H9 (cell line): Measurements from ENCODE around the gene ANGPT4. TPM values are rescaled to one million over a fixed set of nuclear protein-coding genes. Genes with fewer than 3 reads are reported as not detected.

Experiments
- DNase-seq: peaks from one replicate; pipeline ENCODE4 v3.0.0-alpha.2; 2017
- H2AFZ ChIP-seq: one replicate; pipeline ENCODE4 v1.6.1; 2013; ENCODE audit warnings: mild to moderate bottlenecking, low read length, control low read depth, moderate library complexity
- H2AK5ac ChIP-seq: 2 replicates; pipeline ENCODE4 v1.6.1; 2013; ENCODE audit warnings: low read length, control low read depth, mixed read lengths; ENCODE audit not compliant: insufficient read length
- H2BK120ac ChIP-seq: one replicate; pipeline ENCODE4 v1.6.1; 2013; ENCODE audit warnings: low read depth, mild to moderate bottlenecking, low read length, control low read depth, inconsistent platforms; ENCODE audit not compliant: poor library complexity, severe bottlenecking
- H2BK12ac ChIP-seq: 2 replicates; pipeline ENCODE4 v1.6.1; 2013; ENCODE audit warnings: low read length, control low read depth, mixed read lengths, low read depth; ENCODE audit not compliant: insufficient read length
- H2BK15ac ChIP-seq: 2 replicates; pipeline ENCODE4 v1.6.1; 2013; ENCODE audit warnings: low read depth, low read length, control low read depth
- H2BK20ac ChIP-seq: one replicate; pipeline ENCODE4 v1.6.1; 2013; ENCODE audit warnings: low read depth, mild to moderate bottlenecking, low read length, control low read depth, inconsistent platforms; ENCODE audit not compliant: poor library complexity, severe bottlenecking
- H2BK5ac ChIP-seq: 2 replicates; pipeline ENCODE4 v1.6.1; 2013; ENCODE audit warnings: low read length, control low read depth, mixed read lengths; ENCODE audit not compliant: insufficient read length
- H3K14ac ChIP-seq: 2 replicates; pipeline ENCODE4 v1.6.1; 2013; ENCODE audit warnings: low read length, control low read depth; ENCODE audit not compliant: insufficient read depth
- H3K18ac ChIP-seq: 2 replicates; pipeline ENCODE4 v1.6.1; 2013; ENCODE audit warnings: low read depth, mild to moderate bottlenecking, mixed read lengths, low read length, control low read depth; ENCODE audit not compliant: insufficient read length
- H3K23ac ChIP-seq: 2 replicates; pipeline ENCODE4 v1.6.1; 2013; ENCODE audit warnings: low read length, control low read depth, mixed read lengths, low read depth; ENCODE audit not compliant: insufficient read length
- H3K23me2 ChIP-seq: 2 replicates; pipeline ENCODE4 v1.6.1; 2013; ENCODE audit warnings: low read depth, mild to moderate bottlenecking, mixed read lengths, low read length, control low read depth; ENCODE audit not compliant: insufficient read length, poor library complexity, severe bottlenecking
- H3K27ac ChIP-seq: 2 replicates; pipeline ENCODE4 v1.5.1; 2013; ENCODE audit warnings: low read length, control low read depth, mixed read lengths, low read depth; ENCODE audit not compliant: insufficient read length
- H3K27me3 ChIP-seq: 2 replicates; pipeline ENCODE4 v1.6.1; 2013; ENCODE audit warnings: low read length, control low read depth, inconsistent platforms; ENCODE audit not compliant: insufficient read depth
- H3K4ac ChIP-seq: 2 replicates; pipeline ENCODE4 v1.6.1; 2013; ENCODE audit warnings: low read depth, mild to moderate bottlenecking, control low read depth, inconsistent platforms, low read length, moderate library complexity
- H3K4me1 ChIP-seq: 2 replicates; pipeline ENCODE4 v1.6.1; 2013; ENCODE audit warnings: low read length, control low read depth, inconsistent platforms; ENCODE audit not compliant: insufficient read depth
- H3K4me2 ChIP-seq: 2 replicates; pipeline ENCODE4 v1.6.1; 2013; ENCODE audit warnings: low read length, control low read depth, mixed read lengths; ENCODE audit not compliant: insufficient read length, insufficient read depth
- H3K56ac ChIP-seq: 2 replicates; pipeline ENCODE4 v1.6.1; 2013; ENCODE audit warnings: low read depth, mild to moderate bottlenecking, mixed read lengths, low read length, control low read depth; ENCODE audit not compliant: insufficient read length
- H3K79me1 ChIP-seq: 2 replicates; pipeline ENCODE4 v1.6.1; 2013; ENCODE audit warnings: low read depth, mild to moderate bottlenecking, moderate library complexity, low read length, control low read depth, inconsistent platforms; ENCODE audit not compliant: insufficient read depth, poor library complexity, severe bottlenecking
- H3K79me2 ChIP-seq: 2 replicates; pipeline ENCODE4 v1.6.1; 2013; ENCODE audit warnings: low read length, control low read depth, inconsistent platforms; ENCODE audit not compliant: insufficient read depth
- H3K9ac ChIP-seq: 2 replicates; pipeline ENCODE4 v1.6.1; 2013; ENCODE audit warnings: low read length, control low read depth, mixed read lengths; ENCODE audit not compliant: insufficient read length; ENCODE audit errors: extremely low read depth
- H3K9me3 ChIP-seq: one replicate; pipeline ENCODE4 v1.6.1; 2013; ENCODE audit warnings: low read depth, low read length, inconsistent platforms; ENCODE audit not compliant: control insufficient read depth
- H3T11ph ChIP-seq: one replicate; pipeline ENCODE4 v1.6.1; 2013; ENCODE audit warnings: mild to moderate bottlenecking, low read length, control low read depth, inconsistent platforms
- H4K20me1 ChIP-seq: one replicate; pipeline ENCODE4 v1.6.1; 2013; ENCODE audit not compliant: control insufficient read depth, insufficient read length, insufficient read depth
- H4K5ac ChIP-seq: 2 replicates; pipeline ENCODE4 v1.6.1; 2013; ENCODE audit warnings: low read depth, mild to moderate bottlenecking, mixed read lengths, low read length, control low read depth; ENCODE audit not compliant: insufficient read length
- H4K8ac ChIP-seq: replicated peaks from 2 replicates; pipeline ENCODE4 v1.6.1; 2013; ENCODE audit warnings: low read length, control low read depth, mixed read lengths, low read depth; ENCODE audit not compliant: insufficient read length
- H4K91ac ChIP-seq: 2 replicates; pipeline ENCODE4 v1.6.1; 2013; ENCODE audit warnings: low read depth, mild to moderate bottlenecking, moderate library complexity, mixed read lengths, low read length, control low read depth; ENCODE audit not compliant: insufficient read length
- H3K27ac Mint-ChIP-seq, 3 experiments: 2 replicates in 2 of 3; 3 replicates in 1 of 3; pipeline ENCODE4 v1.8.0; 2020 to 2021; ENCODE audit warnings: mixed read lengths in 3 of 3, mild to moderate bottlenecking in 1 of 3, moderate library complexity in 1 of 3
- H3K27me3 Mint-ChIP-seq: 2 replicates; pipeline ENCODE4 v1.8.0; 2021; ENCODE audit warnings: low read depth, mild to moderate bottlenecking, moderate library complexity, mixed read lengths
- H3K36me3 Mint-ChIP-seq, 3 experiments: 2 replicates in 2 of 3; 3 replicates in 1 of 3; pipeline ENCODE4 v1.8.0; 2020 to 2021; ENCODE audit warnings: low read depth in 3 of 3, mixed read lengths in 3 of 3; ENCODE audit not compliant: insufficient read depth in 1 of 3
- H3K4me1 Mint-ChIP-seq, 2 experiments: 2 replicates each; pipeline ENCODE4 v1.8.0; 2020; ENCODE audit warnings: mixed read lengths in 2 of 2
- H3K4me3 Mint-ChIP-seq, 2 experiments: 2 replicates in 1 of 2; 3 replicates in 1 of 2; pipeline ENCODE4 v1.8.0; 2020 to 2021; ENCODE audit warnings: mild to moderate bottlenecking in 2 of 2, mixed read lengths in 2 of 2, moderate library complexity in 1 of 2
- H3K9me3 Mint-ChIP-seq, 2 experiments: 2 replicates in 1 of 2; 3 replicates in 1 of 2; pipeline ENCODE4 v1.8.0; 2020; ENCODE audit warnings: mild to moderate bottlenecking in 2 of 2, mixed read lengths in 2 of 2, moderate library complexity in 1 of 2
- CTCF ChIP-seq: fragments of 200-600 bp; sonication (generic); conservative IDR thresholded peaks from 3 replicates; pipeline ENCODE4 v1.8.0; 2021; ENCODE audit warnings: antibody characterized with exemption, mild to moderate bottlenecking
- WGBS: extraction: QIAGEN DNeasy Blood & Tissue Kit; methylation state at CpG from one replicate; pipeline ENCODE4 v1.1.7; 2013; ENCODE audit warnings: missing lambda C conversion rate, low lambda C conversion rate, mixed read lengths; ENCODE audit not compliant: insufficient read length; ENCODE audit errors: extremely low coverage; 5-methylcytosine and 5-hydroxymethylcytosine counted together
- total RNA-seq: library from RNA; stranded (reverse); gene quantifications from 2 replicates; pipeline ENCODE4 v1.2.1, GENCODE V29; 2021

The ANGPT4 gene
- total RNA-seq, 1 experiment from 2014 or later = 0.11 TPM

GRCh38 chr20:879626-880025 is 36.5 kb downstream of the ANGPT4 start:
- no peak overlapping the region for H3K4me3 Mint-ChIP-seq
- Histone ChIP-seq H3K27ac (no peak overlapping the region), H3K9ac (no peak overlapping the region), H3K27me3 (no peaks in the 10 kb centered on the region), H2BK15ac (no peak overlapping the region), H3K79me2 (no peaks in the 10 kb centered on the region), H2BK12ac (no peak overlapping the region), H3K18ac (no peak overlapping the region), H2AK5ac (no peak overlapping the region), H2BK120ac (no peak overlapping the region), H3K23me2 (no peaks in the 10 kb centered on the region), H3K79me1 (no peaks in the 10 kb centered on the region), H3K56ac (no peak overlapping the region), H4K8ac (no peak overlapping the region), H3K4me1 (no peaks in the 10 kb centered on the region), H2BK5ac (no peak overlapping the region), H3K14ac (no peak overlapping the region), H3K9me3 (no peaks in the 10 kb centered on the region), H3T11ph (no peak overlapping the region), H3K4ac (no peak overlapping the region), H3K23ac (no peak overlapping the region), H4K91ac (no peak overlapping the region), H2BK20ac (no peak overlapping the region), H4K5ac (no peak overlapping the region), H3K4me2 (no peak overlapping the region), H4K20me1 (no peaks in the 10 kb centered on the region), H2AFZ (no peak overlapping the region)
- no peaks in the 10 kb centered on the region; a peak in 1 of 5 replicates for H3K9me3 Mint-ChIP-seq
- TF ChIP-seq CTCF = no peak
- no peak overlapping the region for H3K27ac Mint-ChIP-seq
- DNase-seq = no peak
- peaks cover 17% of the 10 kb centered on the region; the same call in 1 of the 2 replicates for H3K27me3 Mint-ChIP-seq
- no peaks in the 10 kb centered on the region for H3K4me1 Mint-ChIP-seq
- H3K36me3 Mint-ChIP-seq = no peaks in the 10 kb centered on the region
- WGBS = no CpG with 5 or more reads among the region's 4 CpGs
